Keratinocyte (primary cell): ENCODE data around the gene ARHGAP8. TPM values are rescaled to one million over a fixed set of nuclear protein-coding genes. Genes with fewer than 3 reads are reported as not detected.

Source experiments
- DNase-seq: peaks from one replicate; pipeline ENCODE4 v3.0.0-alpha.2; 2011; ENCODE audit warnings: low read depth, missing footprints, low spot score
- FAIRE-seq: peaks from 2 replicates; lab custom pipeline; 2011; peaks lifted over from hg19 to GRCh38; lab: Jason Lieb, UNC
- H2AFZ ChIP-seq: 2 replicates; pipeline ENCODE4 v1.6.0; 2012; ENCODE audit warnings: low read length, control low read depth, inconsistent platforms; ENCODE audit not compliant: control insufficient read depth
- H3K27ac ChIP-seq: 2 replicates; pipeline ENCODE4 v1.5.1; 2011; ENCODE audit warnings: low read length; ENCODE audit not compliant: control insufficient read depth, insufficient read depth
- H3K27me3 ChIP-seq: 3 replicates; pipeline ENCODE4 v1.6.0; 2011; ENCODE audit warnings: low read length; ENCODE audit not compliant: control insufficient read depth, insufficient read depth; ENCODE audit errors: extremely low read depth
- H3K36me3 ChIP-seq, 2 experiments: 2 replicates in 1 of 2; 3 replicates in 1 of 2; pipeline ENCODE4 v1.5.1; 2011; ENCODE audit warnings: low read length in 2 of 2, mild to moderate bottlenecking in 1 of 2; ENCODE audit not compliant: control insufficient read depth in 2 of 2, insufficient read depth in 2 of 2; ENCODE audit errors: extremely low read depth in 1 of 2
- H3K4me1 ChIP-seq: 3 replicates; pipeline ENCODE4 v1.5.1; 2011; ENCODE audit warnings: low read length; ENCODE audit not compliant: control insufficient read depth, insufficient read depth; ENCODE audit errors: extremely low read depth
- H3K4me2 ChIP-seq: 3 replicates; pipeline ENCODE4 v1.6.0; 2011; ENCODE audit warnings: low read depth, low read length; ENCODE audit not compliant: control insufficient read depth, insufficient read depth; ENCODE audit errors: extremely low read depth
- H3K4me3 ChIP-seq, 3 experiments: fragments of 200-600 bp in 1 of 3; sonication (generic) in 1 of 3; 2 replicates in 2 of 3; 3 replicates in 1 of 3; pipeline ENCODE4 v1.5.1; 2011 to 2016; ENCODE audit warnings: low read length in 3 of 3, mild to moderate bottlenecking in 3 of 3, control low read depth in 2 of 3, inconsistent platforms in 1 of 3, low read depth in 1 of 3, mixed read lengths in 1 of 3, mixed run types in 1 of 3, moderate library complexity in 1 of 3; ENCODE audit not compliant: control insufficient read depth in 2 of 3, insufficient read depth in 2 of 3; ENCODE audit errors: extremely low read depth in 1 of 3
- H3K79me2 ChIP-seq: 2 replicates; pipeline ENCODE4 v1.6.0; 2012; ENCODE audit warnings: low read length; ENCODE audit not compliant: control insufficient read depth, insufficient read depth
- H3K9ac ChIP-seq: 3 replicates; pipeline ENCODE4 v1.6.0; 2011; ENCODE audit warnings: low read length; ENCODE audit not compliant: control insufficient read depth, insufficient read depth; ENCODE audit errors: extremely low read depth
- H3K9me1 ChIP-seq: 3 replicates; pipeline ENCODE4 v1.6.0; 2011; ENCODE audit warnings: low read length; ENCODE audit not compliant: control insufficient read depth, insufficient read depth; ENCODE audit errors: extremely low read depth
- H3K9me3 ChIP-seq: 2 replicates; pipeline ENCODE4 v1.5.1; 2012; ENCODE audit warnings: low read depth, low read length; ENCODE audit not compliant: control insufficient read depth
- H4K20me1 ChIP-seq: 3 replicates; pipeline ENCODE4 v1.6.0; 2011; ENCODE audit warnings: low read length; ENCODE audit not compliant: control insufficient read depth, insufficient read depth; ENCODE audit errors: extremely low read depth
- EZH2 ChIP-seq: IDR thresholded peaks from one replicate; pipeline ENCODE4 v1.6.1; 2012; ENCODE audit warnings: inconsistent platforms, mild to moderate bottlenecking, low read length, moderate library complexity
- dilution Hi-C: fragments of 300-500 bp; cut with MboI; formaldehyde crosslinking; loops from one replicate; pipeline ENCODE4 v1.7.0; 2020; ENCODE audit warnings: low sequenced_read_pairs; ENCODE audit not compliant: extremely low pct_ligation_motif_present
- polyA plus RNA-seq, 5 experiments: library from polyadenylated mRNA; depleted of rRNA in 3 of 5; stranded (reverse) in 3 of 5; stranded (forward) in 1 of 5; unstranded in 1 of 5; fragments of >200 nt; gene quantifications; 1 replicate in 1 of 5; 2 replicates in 3 of 5; 3 replicates in 1 of 5; pipeline versions ENCODE4 v1.2.1 to v1.2.3, GENCODE V29; 2011 to 2012; ENCODE audit warnings: missing spikeins in 2 of 5, low read depth in 1 of 5, low replicate concordance in 1 of 5
- TF ChIP-seq, protein P1 (sequence below), 3 experiments: IDR thresholded peaks in 1 of 3; conservative IDR thresholded peaks in 1 of 3; optimal IDR thresholded peaks in 1 of 3; 2 replicates in 2 of 3; 3 replicates in 1 of 3; pipeline versions ENCODE3 to v1.5.1; 2011; ENCODE audit warnings: low read length in 3 of 3, mild to moderate bottlenecking in 3 of 3, moderate library complexity in 2 of 3, control low read depth in 1 of 3, inconsistent platforms in 1 of 3; ENCODE audit not compliant: insufficient read depth in 2 of 3; ENCODE audit errors: extremely low read depth in 1 of 3

Gene ARHGAP8
- polyA plus RNA-seq, 1 donor (not counting 4 experiments of a cell fraction or from before 2014, with no cell fraction given): 21.3 TPM

DNA sequence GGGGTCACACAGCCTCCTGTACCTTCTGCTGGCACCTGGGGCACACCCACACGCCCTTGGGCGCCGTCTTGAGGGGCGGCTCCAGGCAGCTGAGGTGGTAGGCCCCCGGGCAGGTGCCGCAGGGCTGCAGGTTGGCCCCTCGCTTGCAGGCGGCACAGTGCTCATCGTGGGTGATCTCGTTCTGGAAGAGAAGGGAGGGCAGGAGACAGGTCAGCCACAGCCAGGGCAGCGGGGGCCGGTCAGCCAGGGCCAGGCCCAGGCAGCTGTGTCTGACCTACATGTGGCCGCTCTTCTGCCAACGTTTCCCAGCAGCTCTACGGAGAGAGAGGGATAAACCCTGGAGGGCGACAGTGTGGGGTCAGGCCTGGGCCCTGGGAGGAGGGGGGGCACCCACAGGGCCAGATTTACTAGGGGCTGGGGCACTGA is 135.6 kb downstream of the ARHGAP8 start:
- Histone ChIP-seq H3K9me1 (no peaks in the 10 kb centered on the region), H3K4me3 (no peak overlapping the region), H3K79me2 (no peaks in the 10 kb centered on the region), H3K9ac (no peak overlapping the region), H3K27me3 (peaks cover 2% of the 10 kb centered on the region), H3K4me1 (no peaks in the 10 kb centered on the region), H3K9me3 (peaks cover 3% of the 10 kb centered on the region), H4K20me1 (no peaks in the 10 kb centered on the region), H3K27ac (no peak overlapping the region), H2AFZ (no peak overlapping the region), H3K36me3 (no peaks in the 10 kb centered on the region), H3K4me2 (no peak overlapping the region)
- DNase-seq (no peak), FAIRE-seq (no peak)
- dilution Hi-C loops: no loop called here
- TF ChIP-seq, protein P1, sequence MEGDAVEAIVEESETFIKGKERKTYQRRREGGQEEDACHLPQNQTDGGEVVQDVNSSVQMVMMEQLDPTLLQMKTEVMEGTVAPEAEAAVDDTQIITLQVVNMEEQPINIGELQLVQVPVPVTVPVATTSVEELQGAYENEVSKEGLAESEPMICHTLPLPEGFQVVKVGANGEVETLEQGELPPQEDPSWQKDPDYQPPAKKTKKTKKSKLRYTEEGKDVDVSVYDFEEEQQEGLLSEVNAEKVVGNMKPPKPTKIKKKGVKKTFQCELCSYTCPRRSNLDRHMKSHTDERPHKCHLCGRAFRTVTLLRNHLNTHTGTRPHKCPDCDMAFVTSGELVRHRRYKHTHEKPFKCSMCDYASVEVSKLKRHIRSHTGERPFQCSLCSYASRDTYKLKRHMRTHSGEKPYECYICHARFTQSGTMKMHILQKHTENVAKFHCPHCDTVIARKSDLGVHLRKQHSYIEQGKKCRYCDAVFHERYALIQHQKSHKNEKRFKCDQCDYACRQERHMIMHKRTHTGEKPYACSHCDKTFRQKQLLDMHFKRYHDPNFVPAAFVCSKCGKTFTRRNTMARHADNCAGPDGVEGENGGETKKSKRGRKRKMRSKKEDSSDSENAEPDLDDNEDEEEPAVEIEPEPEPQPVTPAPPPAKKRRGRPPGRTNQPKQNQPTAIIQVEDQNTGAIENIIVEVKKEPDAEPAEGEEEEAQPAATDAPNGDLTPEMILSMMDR (optimal IDR thresholded peaks at IDR 0.05 in 1 of 3, IDR thresholded peaks at IDR 0.05 in 1 of 3, conservative IDR thresholded peaks at IDR 0.05 in 1 of 3; ENCODE audit: extremely low read depth in 1 of 3, insufficient read depth in 2 of 3, low read length in 3 of 3): no peak
- no peak for TF ChIP-seq EZH2

DNA sequence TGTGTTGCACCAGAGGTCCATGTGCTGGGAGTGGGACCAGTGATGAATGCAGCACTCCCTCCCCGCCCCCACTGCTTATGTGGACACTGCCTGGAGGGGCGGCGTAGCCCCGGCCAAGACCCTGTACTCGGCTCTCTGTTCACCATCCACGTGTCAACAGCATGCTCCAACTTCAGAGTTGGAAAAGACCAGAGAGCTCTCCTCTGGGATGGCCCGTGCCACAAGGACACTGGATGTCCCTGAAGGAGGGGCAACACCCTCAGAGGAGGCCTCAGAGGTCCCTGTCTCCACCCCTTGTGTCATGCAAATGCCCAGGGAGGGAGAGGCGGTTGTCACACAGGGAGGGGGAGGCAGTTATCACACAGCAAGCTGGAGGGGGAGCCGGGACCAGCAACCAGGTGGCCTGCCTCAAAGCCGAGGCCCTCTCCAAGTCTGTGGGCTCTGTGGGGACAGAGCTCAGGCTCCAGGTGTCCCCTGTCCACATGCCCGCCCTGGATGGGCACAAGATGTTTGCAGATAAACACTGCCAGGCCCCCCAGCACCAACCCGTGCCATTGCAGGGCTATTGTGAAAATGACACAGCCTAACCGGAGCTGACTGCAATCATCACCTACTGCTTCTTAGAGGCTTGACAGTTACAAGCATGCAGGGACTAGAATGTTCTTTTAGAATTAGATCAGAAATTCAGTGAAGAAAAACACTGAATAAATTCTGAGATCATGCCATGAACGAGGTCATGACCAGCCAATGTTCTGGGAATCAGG is 136.3 kb downstream of the ARHGAP8 start:
- H3K4me2 ChIP-seq: no peak overlapping the region
- no peak overlapping the region for H3K27ac ChIP-seq
- peaks cover 6% of the 10 kb centered on the region for H3K27me3 ChIP-seq
- H3K9ac ChIP-seq: no peak overlapping the region
- TF ChIP-seq, protein P1 (optimal IDR thresholded peaks at IDR 0.05 in 1 of 3, IDR thresholded peaks at IDR 0.05 in 1 of 3, conservative IDR thresholded peaks at IDR 0.05 in 1 of 3; ENCODE audit: extremely low read depth in 1 of 3, insufficient read depth in 2 of 3, low read length in 3 of 3): no peak
- no peak for TF ChIP-seq EZH2
- H3K79me2 ChIP-seq: no peaks in the 10 kb centered on the region
- H3K4me3 ChIP-seq: no peak overlapping the region
- no peaks in the 10 kb centered on the region for H3K9me1 ChIP-seq
- no peaks in the 10 kb centered on the region for H3K36me3 ChIP-seq
- FAIRE-seq (no peak), DNase-seq (no peak)
- dilution Hi-C loops: no loop called here
- no peaks in the 10 kb centered on the region for H4K20me1 ChIP-seq
- H3K4me1 ChIP-seq: no peaks in the 10 kb centered on the region
- H3K9me3 ChIP-seq: peaks cover 3% of the 10 kb centered on the region
- no peak overlapping the region for H2AFZ ChIP-seq
